Liver (tissue), 9 donors: ENCODE data around the gene RPL27A. TPM values are rescaled to one million over a fixed set of nuclear protein-coding genes. Genes with fewer than 3 reads are reported as not detected.
"Not testable (repeated sequence)": the region's sequence is repeated elsewhere in the genome, so short reads cannot be mapped to it uniquely, and the experiment has no call there.

Source experiments
- DNase-seq: peaks from one replicate; pipeline ENCODE4 v3.0.0-alpha.2; 2017; ENCODE audit warnings: low spot score
- H3K27ac ChIP-seq, 2 donors: one replicate each; pipeline ENCODE4 v1.7.0; 2013; ENCODE audit warnings: inconsistent platforms in 2 of 2, low read length in 2 of 2, control low read depth in 1 of 2, low read depth in 1 of 2, mild to moderate bottlenecking in 1 of 2
- H3K27me3 ChIP-seq, 4 donors: one replicate each; pipeline versions ENCODE4 v1.6.1 to v1.7.0; 2013; ENCODE audit warnings: low read length in 3 of 4, inconsistent platforms in 1 of 4, mild to moderate bottlenecking in 1 of 4, moderate library complexity in 1 of 4; ENCODE audit not compliant: control insufficient read depth in 4 of 4, insufficient read depth in 4 of 4
- H3K36me3 ChIP-seq, 4 donors: one replicate each; pipeline versions ENCODE4 v1.6.1 to v1.7.0; 2013; ENCODE audit warnings: low read length in 3 of 4, mild to moderate bottlenecking in 3 of 4, low read depth in 1 of 4, moderate library complexity in 1 of 4; ENCODE audit not compliant: control insufficient read depth in 4 of 4, insufficient read depth in 3 of 4
- H3K4me1 ChIP-seq, 4 donors: one replicate each; pipeline versions ENCODE4 v1.6.1 to v1.7.0; 2013; ENCODE audit warnings: low read length in 3 of 4, mild to moderate bottlenecking in 3 of 4, moderate library complexity in 1 of 4; ENCODE audit not compliant: control insufficient read depth in 4 of 4, insufficient read depth in 4 of 4
- H3K4me3 ChIP-seq, 3 donors: one replicate each; pipeline versions ENCODE4 v1.6.1 to v1.7.0; 2013; ENCODE audit warnings: low read length in 3 of 3, control low read depth in 1 of 3, low read depth in 1 of 3, mild to moderate bottlenecking in 1 of 3
- H3K9ac ChIP-seq, 2 donors: one replicate each; pipeline ENCODE4 v1.7.0; 2013; ENCODE audit warnings: low read length in 2 of 2, mild to moderate bottlenecking in 2 of 2, moderate library complexity in 2 of 2, control low read depth in 1 of 2, low read depth in 1 of 2
- H3K9me3 ChIP-seq, 4 donors: one replicate each; pipeline versions ENCODE4 v1.6.1 to v1.7.0; 2013; ENCODE audit warnings: low read length in 3 of 4; ENCODE audit not compliant: control insufficient read depth in 4 of 4
- FOXA2 ChIP-seq: IDR thresholded peaks from 2 replicates; pipeline ENCODE4 v1.6.1; 2016; ENCODE audit warnings: antibody characterized with exemption
- HNF4G ChIP-seq: IDR thresholded peaks from 2 replicates; pipeline ENCODE4 v1.6.1; 2016; ENCODE audit warnings: antibody characterized with exemption
- JUND ChIP-seq, 2 donors: IDR thresholded peaks; 2 replicates each; pipeline ENCODE4 v1.6.1; 2016; ENCODE audit warnings: antibody characterized with exemption in 2 of 2
- NR2F2 ChIP-seq: IDR thresholded peaks from 2 replicates; pipeline ENCODE4 v1.6.1; 2016; ENCODE audit warnings: antibody characterized with exemption
- RAD21 ChIP-seq, 2 donors: IDR thresholded peaks; 2 replicates each; pipeline ENCODE4 v1.6.1; 2016; ENCODE audit warnings: antibody characterized with exemption in 2 of 2, mild to moderate bottlenecking in 2 of 2
- RXRA ChIP-seq, 2 donors: IDR thresholded peaks; 2 replicates each; pipeline ENCODE4 v1.6.1; 2017 to 2018; ENCODE audit warnings: antibody characterized with exemption in 2 of 2, mild to moderate bottlenecking in 1 of 2
- SP1 ChIP-seq: IDR thresholded peaks from 2 replicates; pipeline ENCODE4 v1.6.1; 2018; ENCODE audit warnings: antibody characterized with exemption, mild to moderate bottlenecking
- YY1 ChIP-seq: IDR thresholded peaks from 2 replicates; pipeline ENCODE4 v1.6.1; 2016; ENCODE audit warnings: antibody characterized with exemption, mild to moderate bottlenecking
- WGBS: extraction: QIAGEN DNeasy Blood & Tissue Kit; methylation state at CpG from one replicate; pipeline ENCODE4 v1.1.7; 2013; 5-methylcytosine and 5-hydroxymethylcytosine counted together
- polyA plus RNA-seq, 2 donors: library from polyadenylated mRNA; stranded (reverse) in 1 of 2; unstranded in 1 of 2; fragments of 200-250 nt in 1 of 2; fragments of >200 nt in 1 of 2; fragmentation: Nextera tagmentation in 1 of 2; extraction: Ambion mirVana in 1 of 2; gene quantifications; one replicate each; pipeline versions ENCODE4 v1.2.1 to v1.2.3, GENCODE V29; 2013 to 2015
- total RNA-seq, 2 donors: library from RNA; depleted of rRNA; stranded (reverse); fragments of >200 nt; gene quantifications; one replicate each; pipeline ENCODE4 v1.2.3, GENCODE V29; 2014
- TF ChIP-seq, protein P1 (sequence below): IDR thresholded peaks from 2 replicates; pipeline ENCODE4 v1.6.1; 2016; ENCODE audit warnings: antibody characterized with exemption, mild to moderate bottlenecking
- TF ChIP-seq, protein P2 (sequence below): fragments of 150-350 bp; IDR thresholded peaks from 2 replicates; pipeline ENCODE4 v1.5.1; 2017; ENCODE audit warnings: improper control_type of control experiment, low read depth, low read length; ENCODE audit not compliant: missing input control
- TF ChIP-seq, protein P3 (sequence below): IDR thresholded peaks from 2 replicates; pipeline ENCODE4 v1.6.1; 2016; ENCODE audit warnings: antibody characterized with exemption
- donor health status: healthy.
- donor health status: healthy.
- donor health status: healthy.
- donor health status: healthy.
- donor health status: healthy.

Gene RPL27A
- total and polyA plus RNA-seq, 4 donors, result 178 to 928 (median 570) TPM

DNA sequence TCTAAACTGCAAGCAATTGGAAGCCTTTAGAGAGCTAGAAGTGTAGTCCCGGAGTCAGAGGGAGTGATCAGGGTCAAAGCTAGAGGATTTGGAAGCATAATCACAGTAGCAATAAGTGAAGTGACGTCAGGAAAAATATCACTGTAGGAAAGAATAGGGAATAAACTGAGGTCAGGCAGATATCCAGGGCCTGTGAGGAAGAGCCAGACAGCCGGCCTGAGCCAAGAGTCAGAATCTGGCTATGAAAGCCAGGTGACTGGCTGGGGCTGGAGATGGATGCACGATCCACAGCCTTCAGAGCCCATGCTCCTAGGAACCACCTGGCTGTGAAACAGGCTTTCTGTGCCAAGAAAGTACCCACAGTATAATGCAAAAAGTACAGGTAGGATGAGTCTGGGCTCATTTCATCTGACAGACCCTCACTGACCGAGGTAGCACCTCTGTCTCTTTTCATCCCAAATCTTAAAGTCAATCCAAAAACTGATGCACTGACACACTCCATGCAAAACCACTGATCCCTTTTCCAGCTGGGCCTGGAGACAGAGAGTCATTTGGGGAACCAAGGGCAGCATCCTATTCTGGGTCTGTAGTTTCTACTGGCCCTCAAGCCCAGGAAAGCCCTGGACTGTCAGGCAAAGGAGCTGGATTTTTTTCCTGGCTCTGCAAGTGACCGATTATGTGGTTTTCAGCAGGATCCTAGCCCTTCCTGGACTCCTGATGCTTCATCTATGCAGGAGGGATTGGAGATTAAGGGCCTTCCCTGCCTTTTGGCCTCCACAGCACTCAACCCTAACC is 21.4 kb upstream of the RPL27A start:
- Histone ChIP-seq H3K4me3 (no peak overlapping the region), H3K4me1 (no peaks in the 10 kb centered on the region), H3K9ac (no peak overlapping the region), H3K9me3 (no peaks in the 10 kb centered on the region), H3K27me3 (no peaks in the 10 kb centered on the region), H3K36me3 (no peaks in the 10 kb centered on the region), H3K27ac (no peak overlapping the region)
- TF ChIP-seq, protein P1, sequence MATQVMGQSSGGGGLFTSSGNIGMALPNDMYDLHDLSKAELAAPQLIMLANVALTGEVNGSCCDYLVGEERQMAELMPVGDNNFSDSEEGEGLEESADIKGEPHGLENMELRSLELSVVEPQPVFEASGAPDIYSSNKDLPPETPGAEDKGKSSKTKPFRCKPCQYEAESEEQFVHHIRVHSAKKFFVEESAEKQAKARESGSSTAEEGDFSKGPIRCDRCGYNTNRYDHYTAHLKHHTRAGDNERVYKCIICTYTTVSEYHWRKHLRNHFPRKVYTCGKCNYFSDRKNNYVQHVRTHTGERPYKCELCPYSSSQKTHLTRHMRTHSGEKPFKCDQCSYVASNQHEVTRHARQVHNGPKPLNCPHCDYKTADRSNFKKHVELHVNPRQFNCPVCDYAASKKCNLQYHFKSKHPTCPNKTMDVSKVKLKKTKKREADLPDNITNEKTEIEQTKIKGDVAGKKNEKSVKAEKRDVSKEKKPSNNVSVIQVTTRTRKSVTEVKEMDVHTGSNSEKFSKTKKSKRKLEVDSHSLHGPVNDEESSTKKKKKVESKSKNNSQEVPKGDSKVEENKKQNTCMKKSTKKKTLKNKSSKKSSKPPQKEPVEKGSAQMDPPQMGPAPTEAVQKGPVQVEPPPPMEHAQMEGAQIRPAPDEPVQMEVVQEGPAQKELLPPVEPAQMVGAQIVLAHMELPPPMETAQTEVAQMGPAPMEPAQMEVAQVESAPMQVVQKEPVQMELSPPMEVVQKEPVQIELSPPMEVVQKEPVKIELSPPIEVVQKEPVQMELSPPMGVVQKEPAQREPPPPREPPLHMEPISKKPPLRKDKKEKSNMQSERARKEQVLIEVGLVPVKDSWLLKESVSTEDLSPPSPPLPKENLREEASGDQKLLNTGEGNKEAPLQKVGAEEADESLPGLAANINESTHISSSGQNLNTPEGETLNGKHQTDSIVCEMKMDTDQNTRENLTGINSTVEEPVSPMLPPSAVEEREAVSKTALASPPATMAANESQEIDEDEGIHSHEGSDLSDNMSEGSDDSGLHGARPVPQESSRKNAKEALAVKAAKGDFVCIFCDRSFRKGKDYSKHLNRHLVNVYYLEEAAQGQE, result no peak
- TF ChIP-seq JUND (IDR thresholded peaks at IDR 0.05) (no peak), RAD21 (IDR thresholded peaks at IDR 0.05) (no peak), RXRA (IDR thresholded peaks at IDR 0.05) (no peak), FOXA2 (no peak), YY1 (no peak), NR2F2 (no peak), SP1 (no peak), HNF4G (no peak)
- TF ChIP-seq, protein P2, sequence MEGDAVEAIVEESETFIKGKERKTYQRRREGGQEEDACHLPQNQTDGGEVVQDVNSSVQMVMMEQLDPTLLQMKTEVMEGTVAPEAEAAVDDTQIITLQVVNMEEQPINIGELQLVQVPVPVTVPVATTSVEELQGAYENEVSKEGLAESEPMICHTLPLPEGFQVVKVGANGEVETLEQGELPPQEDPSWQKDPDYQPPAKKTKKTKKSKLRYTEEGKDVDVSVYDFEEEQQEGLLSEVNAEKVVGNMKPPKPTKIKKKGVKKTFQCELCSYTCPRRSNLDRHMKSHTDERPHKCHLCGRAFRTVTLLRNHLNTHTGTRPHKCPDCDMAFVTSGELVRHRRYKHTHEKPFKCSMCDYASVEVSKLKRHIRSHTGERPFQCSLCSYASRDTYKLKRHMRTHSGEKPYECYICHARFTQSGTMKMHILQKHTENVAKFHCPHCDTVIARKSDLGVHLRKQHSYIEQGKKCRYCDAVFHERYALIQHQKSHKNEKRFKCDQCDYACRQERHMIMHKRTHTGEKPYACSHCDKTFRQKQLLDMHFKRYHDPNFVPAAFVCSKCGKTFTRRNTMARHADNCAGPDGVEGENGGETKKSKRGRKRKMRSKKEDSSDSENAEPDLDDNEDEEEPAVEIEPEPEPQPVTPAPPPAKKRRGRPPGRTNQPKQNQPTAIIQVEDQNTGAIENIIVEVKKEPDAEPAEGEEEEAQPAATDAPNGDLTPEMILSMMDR, result no peak
- TF ChIP-seq, protein P3, sequence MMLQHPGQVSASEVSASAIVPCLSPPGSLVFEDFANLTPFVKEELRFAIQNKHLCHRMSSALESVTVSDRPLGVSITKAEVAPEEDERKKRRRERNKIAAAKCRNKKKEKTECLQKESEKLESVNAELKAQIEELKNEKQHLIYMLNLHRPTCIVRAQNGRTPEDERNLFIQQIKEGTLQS, result no peak
- no peak for DNase-seq
- WGBS, result 98% methylated on average over 6 of the region's 6 CpGs

GRCh38 chr11:8665222-8665621 is 17.4 kb upstream of the RPL27A start:
- 82% methylated on average over 1 of the region's 1 CpG for WGBS
- Histone ChIP-seq H3K4me1 (no peaks in the 10 kb centered on the region), H3K9me3 (no peaks in the 10 kb centered on the region), H3K4me3 (no peak overlapping the region), H3K27ac (no peak overlapping the region), H3K27me3 (no peaks in the 10 kb centered on the region), H3K36me3 (peaks cover 0 to 14% (median 6%) of the 10 kb centered on the region in 4 donors), H3K9ac (no peak overlapping the region)
- TF ChIP-seq RAD21 (IDR thresholded peaks at IDR 0.05), result no peak
- TF ChIP-seq FOXA2, result no peak
- TF ChIP-seq JUND (IDR thresholded peaks at IDR 0.05), result no peak
- TF ChIP-seq NR2F2, result no peak
- DNase-seq, result no peak

DNA sequence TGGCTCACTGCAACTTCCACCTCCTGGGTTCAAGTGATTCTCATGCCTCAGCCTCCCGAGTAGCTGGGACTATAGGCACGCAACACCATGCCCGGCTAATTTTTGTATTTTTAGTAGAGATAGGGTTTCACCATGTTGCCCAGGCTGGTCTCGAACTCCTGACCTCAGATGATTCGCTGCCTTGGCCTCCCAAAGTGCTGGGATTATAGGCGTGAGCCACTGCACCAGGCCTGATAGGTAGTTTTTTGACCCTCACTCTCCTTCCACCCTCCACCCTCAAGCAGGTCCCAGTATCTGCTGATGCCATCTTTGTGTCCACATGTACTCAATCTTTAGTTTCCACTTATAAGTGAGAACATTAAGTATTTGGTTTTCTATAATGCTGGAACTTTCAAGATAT is 12.5 kb upstream of the RPL27A start:
- not testable (repeated sequence) for H3K27ac ChIP-seq, DNase-seq, H3K27me3 ChIP-seq, H3K4me3 ChIP-seq, H3K9ac ChIP-seq, H3K9me3 ChIP-seq
- peaks cover 3 to 24% (median 16%) of the 10 kb centered on the region in 4 donors for H3K36me3 ChIP-seq
- 98% methylated on average over 6 of the region's 6 CpGs for WGBS
- peaks cover 2 to 21% (median 7%) of the 10 kb centered on the region in 4 donors for H3K4me1 ChIP-seq
